HG03571 (cell line): ENCODE measurements around the gene RPA1.
"Not testable (repeated sequence)": the region's sequence is repeated elsewhere in the genome, so short reads cannot be mapped to it uniquely, and the experiment has no call there.

ENCODE experiments used
- ATAC-seq: cut with Tn5 transposase; IDR thresholded peaks from one replicate; pipeline ENCODE4 v1.9.1; 2021; ENCODE audit not compliant: unreplicated experiment

RPA1 gene

DNA sequence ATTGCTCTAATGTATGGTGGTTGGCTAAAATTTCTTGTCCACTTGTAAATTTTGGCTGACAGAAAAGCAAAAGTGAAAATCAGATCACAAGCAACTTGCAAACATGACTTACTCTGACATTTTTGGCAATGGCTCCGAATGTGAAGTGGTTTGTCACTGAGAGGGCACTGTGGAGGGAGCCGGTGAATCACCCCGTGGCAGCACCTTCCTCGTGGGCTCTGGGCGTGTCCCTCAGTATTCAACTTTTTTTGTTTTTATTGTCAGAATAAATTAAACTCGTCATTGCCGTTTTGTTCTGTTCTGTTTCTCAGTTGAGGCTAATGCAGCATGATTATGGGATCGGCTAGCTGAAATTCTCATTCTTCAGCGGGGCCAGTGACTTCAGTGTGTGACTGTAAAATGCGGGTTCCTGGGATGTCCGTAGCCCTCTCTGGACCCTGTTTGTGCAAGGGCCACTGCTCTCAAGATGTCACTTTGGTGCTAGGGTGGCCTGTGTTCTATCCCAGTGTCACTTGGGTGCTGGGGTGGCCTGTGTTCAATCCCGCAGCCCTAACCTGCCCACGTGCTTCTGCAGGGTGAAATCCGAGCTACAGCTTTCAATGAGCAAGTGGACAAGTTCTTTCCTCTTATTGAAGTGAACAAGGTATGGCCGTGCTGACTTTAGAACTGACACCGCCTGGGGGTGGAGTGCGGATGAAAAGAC, 48.8 kb downstream of the RPA1 start:
- no peak for ATAC-seq

DNA sequence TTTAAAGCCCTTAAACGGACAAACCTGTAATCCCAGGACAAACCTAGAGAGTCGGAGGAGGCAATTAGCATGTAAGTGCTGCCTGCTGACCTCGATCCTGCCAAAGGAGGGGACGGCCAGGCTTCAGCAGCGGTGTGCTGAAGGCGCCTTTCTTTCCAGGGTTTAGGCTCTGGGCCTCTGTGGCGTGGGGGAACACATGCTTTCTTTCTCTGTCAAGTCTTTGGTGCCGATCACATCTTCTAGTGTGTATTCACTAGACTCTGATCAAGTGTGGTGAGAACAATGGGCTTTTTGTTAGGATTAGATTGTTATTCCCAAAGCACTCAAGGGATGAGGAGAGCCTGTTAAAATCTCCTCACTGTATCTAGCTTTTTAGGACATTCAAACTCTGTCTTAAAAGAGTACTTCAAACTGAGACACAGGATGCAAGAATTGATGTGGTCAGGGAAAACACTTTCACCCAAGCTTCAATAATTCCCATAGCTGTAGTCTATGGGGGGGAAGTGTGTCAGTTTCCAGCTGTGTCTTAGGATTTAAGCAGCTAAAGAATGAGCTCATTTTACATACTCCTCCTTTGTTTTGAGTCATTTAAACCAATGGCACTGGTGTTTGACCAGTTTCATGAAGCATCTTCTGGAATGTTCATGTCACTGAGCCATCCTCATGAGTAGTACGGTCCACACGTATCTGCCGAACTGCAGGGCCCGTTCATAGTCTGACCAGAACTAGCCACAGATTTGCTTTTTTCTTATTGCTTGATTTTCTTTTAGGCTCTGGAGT, 51.2 kb downstream of the RPA1 start:
- ATAC-seq, result no peak

DNA sequence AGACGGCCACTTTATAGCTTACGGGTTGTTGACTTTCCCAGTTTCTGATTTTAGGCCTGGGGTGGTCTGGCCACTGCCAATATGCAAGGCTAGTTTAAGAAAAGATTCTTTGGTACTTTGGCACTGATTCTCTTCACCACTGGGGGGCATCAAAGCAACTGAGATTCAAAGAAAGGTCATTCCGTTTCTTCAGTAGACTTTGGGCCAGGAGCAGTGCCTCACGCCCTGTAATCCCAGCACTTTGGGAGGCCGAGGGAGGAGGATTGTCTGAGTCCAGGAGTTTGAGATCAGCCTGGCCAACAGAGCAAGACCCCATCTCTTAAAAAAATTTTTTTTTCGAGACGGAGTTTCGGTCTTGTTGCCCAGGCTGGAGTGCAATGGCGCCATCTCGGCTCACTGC, 53.0 kb downstream of the RPA1 start:
- no peak for ATAC-seq

DNA sequence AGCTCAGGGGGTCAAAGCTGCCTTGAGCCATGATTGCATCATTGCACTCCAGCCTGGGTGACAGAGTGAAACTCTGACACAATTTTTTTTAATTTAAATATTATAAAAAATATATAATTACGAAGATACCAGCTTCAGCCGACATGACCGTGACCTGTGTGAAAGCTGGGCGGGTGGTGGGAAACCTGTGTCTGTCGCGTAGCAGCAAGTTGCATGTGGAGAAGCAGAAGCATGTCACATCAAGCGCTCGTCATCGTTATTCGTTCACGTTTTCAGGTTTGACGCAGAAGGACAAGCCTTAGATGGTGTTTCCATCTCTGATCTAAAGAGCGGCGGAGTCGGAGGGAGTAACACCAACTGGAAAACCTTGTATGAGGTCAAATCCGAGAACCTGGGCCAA, 53.7 kb downstream of the RPA1 start:
- ATAC-seq, result no peak

DNA sequence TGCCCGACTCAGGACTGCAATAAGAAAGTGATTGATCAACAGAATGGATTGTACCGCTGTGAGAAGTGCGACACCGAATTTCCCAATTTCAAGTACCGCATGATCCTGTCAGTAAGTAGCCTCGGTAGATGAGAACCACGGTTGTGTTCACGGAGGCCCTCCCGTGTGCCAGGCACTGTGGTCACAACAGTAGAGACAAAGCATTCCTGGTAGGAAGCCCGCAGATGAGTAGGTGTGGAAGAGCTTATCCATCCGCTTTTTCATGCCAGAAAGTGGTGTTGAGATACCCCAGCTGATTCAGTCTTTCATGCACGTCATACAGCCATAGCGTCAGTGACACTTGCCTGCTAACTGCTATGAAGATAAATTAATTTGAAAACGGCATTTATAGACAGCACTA, 58.9 kb downstream of the RPA1 start:
- no peak for ATAC-seq

DNA sequence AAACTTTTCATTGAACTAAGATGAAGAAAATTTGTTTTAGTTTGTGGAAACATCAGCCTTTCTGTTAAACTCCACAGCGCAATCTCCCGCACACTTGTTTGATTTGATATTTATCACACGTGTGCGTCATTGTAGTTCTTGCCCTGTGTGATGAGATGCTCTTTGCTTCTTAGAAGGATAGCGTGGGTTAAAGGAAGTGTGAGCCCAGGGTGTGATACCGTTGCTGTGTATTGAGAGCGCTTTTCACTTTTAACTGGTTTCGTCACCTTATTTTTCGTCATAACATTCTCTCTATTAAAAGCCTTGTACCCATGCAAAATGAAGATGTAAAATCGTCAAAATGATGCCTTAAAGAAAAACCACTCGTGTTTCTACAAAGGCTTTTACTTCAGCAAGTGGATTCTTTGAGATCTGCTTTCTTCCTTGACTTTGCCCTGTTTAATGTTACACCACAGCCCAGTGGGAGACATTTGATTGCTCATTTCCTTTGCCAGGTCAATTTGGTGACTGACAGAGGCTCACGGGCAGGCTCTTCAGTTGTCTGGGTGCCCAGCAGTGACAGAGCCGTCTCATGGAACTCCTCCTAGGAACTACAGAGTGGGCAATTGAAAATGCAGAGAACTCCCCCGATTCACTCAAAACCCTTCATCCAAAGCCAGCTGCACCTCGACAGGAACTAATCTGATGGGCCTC, 61.1 kb downstream of the RPA1 start:
- ATAC-seq, result no peak

DNA sequence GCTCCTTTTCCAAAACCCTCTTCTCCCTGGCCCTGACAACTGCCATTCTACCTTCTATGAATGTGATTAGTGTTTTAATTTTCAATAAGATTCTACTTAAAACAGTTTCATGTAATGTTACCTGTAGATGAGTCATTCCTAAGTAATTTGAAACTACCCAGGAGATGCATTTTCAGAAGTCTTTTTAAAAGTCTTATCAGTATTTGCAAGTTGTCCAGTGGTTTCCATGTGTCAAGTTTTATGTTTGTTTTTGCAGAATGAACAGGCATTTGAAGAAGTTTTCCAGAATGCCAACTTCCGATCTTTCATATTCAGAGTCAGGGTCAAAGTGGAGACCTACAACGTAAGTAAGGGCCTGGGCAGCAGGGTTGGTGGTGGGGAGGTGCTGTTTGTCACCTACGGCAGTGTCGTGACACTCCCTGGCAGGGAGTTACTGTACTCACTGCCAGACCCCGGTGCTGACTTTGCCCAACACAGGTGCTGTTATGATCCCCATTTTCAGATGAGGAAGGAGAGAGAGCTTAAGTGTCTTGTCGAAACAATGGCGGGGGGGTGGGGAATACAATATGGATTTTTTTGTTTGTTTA, 65.0 kb downstream of the RPA1 start:
- no peak for ATAC-seq

DNA sequence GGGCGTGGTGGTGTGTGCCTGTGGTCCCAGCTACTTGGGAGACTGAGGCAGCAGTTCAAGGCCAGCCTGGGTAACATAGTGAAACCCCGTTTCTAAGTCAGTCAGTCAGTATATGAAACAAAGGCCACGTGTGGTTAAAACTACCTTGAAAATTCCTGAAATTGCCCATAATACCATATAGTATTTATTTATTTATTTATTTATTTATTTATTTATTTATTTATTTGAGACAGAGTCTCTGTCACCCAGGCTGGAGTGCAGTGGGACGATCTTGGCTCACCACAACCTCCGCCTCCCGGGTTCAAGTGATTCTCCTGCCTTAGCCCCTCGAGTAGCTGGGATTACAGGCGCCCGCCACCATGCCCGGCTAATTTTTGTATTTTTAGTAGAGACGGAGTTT, 65.7 kb downstream of the RPA1 start:
- not testable (repeated sequence) for ATAC-seq

DNA sequence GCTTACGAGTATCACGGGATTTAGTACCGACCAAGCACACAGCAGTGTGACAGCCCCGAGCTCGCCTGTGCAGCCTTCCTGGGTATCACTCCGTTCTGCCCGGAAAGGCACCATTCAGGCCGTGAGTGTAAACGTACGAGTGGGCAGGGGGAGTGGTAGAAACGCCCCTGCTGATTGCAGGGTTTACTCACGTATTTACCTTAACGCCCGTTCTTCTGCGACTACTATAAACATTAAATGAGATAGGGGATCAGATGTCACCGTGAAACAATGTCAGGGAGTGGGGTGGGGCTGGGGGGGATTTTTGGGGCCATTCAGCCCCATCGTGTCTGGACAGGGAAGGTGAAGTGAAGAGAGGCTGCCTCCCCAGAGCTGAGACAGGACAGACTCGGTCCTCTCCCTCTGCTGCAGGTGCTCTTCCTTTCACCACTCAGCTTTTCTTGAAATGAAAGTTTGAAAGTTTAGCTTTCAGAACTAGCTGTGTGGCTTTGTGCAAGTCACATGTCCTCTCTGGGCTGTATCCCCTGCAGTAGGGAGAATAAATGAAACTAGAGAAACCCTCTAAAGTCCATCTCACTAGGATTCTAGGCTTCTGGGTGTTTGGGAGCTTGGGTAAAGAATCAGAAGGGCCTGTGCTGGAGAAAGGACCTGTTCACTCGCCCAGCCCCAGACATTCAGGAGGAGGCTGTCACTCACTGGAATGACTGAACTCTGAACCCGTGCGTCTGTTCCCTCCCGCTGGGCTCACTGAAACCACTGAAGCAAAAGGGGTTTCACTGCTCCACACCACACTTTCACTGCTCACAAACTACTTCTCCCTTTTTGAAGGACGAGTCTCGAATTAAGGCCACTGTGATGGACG, 66.7 kb downstream of the RPA1 start:
- no peak for ATAC-seq

DNA sequence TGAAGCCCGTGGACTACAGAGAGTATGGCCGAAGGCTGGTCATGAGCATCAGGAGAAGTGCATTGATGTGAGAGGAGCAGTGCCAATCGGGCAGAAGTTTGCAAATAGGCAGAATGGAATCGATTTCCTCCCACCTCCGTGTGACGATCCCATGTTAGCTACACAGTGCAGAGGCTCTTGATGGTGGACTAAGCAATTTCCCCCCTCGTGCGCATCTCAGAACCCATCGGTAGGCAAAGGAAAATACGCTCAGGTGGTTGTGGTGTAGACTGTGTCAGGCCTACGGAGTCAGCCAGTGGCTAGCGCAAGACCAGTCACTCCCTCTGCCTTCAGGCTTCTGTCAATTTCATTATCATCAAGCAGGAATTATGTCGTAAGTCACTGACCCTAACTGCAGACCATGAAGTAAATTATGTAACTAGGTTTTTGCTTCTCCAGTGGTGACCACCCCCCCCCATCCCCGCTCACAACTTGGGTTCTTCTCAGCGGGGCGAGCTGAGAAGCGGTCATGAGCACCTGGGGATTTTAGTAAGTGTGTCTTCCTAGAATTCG, 67.4 kb downstream of the RPA1 start:
- ATAC-seq, result no peak

DNA sequence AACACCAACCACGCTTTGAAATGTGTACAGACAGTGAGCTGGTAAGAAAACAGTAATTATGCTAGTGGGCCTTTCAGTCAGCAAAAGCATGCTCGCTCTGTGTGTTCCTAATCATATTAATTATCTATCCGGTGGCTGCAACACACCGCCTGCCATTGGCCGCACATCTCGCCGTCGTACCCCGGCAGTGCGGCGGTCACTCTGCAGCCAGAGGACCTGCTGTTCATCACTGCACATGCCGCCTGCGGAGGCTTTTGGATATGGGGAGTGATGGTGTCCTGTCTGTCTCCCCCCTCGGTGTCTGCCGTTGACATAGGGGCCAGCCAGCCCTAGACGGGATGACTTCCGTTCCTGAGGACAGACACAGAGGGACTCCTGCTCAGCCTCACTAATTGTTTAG, 68.5 kb downstream of the RPA1 start:
- ATAC-seq, result no peak

DNA sequence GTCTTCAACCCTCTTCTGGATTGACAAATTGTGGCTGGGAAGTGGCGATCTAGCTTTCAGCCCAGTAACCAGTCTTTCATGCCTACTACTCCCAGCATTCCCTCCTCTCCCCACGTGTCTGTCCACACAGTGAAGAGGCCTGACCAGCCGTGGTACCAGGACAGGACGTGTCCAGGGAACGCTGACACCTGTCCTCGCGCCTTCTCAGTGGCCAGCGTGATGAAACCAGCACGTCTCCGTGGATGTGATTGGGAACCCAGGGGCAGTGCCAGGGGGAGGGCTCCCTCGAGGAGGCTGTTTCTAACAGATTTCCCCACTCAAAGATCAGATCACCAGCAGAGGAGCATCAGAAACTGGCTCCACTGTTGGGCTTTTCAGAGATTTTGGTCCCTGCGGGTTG, 69.1 kb downstream of the RPA1 start:
- no peak for ATAC-seq

DNA sequence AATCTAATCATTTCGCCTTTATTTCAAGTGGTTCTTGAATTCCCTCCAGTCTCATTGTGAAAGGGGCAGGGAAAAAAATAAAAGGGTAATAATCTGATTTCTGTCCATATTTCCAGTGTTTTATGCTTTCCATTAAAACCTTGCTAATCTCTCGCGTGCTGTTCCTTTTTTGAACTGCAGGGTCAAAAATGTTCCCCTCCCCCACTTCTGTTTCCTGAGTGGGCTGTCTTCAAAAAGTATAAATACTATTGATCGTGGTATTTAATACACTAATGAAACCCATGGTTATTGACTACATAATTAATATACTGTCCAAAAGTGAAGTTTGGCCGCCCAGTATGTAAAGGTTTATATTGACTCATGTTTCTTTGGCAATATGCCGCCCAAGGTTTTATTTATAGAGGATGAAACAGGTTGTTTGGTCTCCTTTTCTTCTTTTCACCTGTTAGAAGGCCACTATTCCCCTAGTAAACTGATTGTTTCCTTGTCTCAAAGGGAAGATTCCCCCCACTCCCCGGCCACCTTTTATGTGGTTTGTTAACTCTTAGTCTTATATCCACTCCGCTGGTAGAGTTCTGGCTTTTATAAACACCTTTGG, 69.7 kb downstream of the RPA1 start:
- ATAC-seq, result no peak

DNA sequence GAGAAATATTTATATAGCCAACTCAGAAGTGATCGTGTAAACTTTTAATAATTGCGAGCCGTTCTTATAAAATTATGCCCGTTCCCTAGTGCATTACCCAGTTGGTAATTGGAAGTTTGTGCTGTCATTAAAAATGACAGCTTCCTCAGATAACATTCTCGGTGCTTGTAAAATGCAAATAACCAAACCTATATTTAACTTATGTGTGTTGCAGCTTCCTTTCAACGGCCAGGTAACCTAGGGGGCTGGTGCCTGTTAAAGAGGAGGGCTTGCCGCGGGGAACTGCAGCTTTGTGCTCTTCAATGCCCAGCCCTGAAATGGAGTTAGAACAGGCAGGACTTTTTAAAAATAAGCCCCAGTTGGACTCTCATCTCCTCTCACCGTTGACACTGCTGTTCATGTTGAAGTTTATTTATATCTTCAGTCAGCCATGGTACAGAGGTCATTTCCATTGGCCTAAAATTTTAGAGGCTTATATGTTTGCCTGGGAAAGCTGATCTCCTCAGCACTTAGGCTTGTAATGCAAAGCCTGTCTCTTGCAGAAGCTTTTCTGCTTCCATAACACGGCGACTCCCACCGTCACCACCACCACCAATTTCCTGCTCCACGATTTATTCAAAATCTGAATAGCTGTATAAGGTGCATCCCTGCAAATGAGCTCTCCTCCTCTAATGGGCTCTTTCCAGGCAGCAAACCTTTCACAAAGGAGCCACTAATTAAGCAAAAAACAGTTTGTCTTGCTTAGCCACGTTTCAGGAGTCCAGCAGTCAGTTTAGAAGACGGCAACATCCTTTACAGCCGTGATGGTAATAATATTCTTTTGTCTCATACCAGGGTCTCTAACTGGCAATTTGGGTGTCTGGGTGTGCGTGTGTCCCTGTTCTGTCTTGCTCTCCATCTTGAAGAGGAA, 74.7 kb downstream of the RPA1 start:
- ATAC-seq, result no peak

DNA sequence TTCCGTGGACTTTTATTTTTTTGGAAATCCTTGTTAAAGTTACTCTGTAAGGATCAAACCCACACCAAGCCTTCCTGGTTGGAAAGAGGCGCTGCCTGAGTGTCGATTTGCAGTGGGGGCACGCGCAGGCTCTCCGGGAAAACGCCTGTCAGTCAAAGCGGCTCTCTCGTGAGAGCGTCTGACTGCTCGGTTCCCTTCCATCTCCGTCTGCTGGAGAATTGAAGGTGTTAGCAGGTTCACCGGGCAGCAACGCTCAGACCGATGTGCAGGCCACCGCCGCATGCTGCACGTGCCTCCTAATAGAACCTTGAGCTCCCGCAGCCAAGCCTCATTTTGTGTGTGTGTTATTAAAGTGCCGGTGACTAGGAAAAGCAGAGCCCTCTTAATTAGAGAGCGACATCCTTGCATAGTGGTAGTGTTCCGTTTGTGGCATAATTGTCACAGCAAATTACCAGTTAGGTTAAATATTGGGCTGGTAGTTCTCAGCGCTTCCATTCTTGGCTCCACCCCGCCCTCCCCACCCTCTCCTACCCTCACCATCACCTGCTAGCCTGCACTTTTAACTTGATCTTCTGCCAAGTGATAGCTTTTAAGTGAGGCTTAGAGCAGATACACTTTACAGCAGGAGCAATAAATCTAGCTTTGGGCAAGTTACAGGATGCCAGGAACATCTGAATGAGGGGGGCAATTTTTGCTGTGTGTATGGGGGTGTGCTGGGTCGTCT, 75.5 kb downstream of the RPA1 start:
- ATAC-seq, result no peak

DNA sequence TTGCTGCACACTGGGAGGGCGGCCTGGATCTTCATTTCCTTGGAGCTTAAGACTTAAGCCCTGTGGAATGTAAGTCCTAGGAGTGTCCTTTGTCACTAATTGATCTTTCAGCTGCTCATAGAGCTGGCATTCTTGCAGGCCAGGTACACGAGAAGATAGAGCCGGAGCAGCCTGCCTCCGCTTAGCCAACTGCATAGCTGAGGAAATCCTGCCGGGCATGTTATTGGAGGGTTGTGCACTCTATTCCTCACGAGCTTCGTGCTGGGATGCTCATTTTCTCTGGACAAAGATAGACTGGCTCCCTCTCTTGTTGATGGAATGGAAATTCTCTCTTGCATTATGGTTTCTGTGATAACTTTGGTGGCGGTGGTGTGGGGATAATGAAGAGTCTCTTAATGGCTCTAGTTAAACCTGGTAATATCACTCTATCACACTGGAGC, 76.9 kb downstream of the RPA1 start:
- ATAC-seq, result no peak

DNA sequence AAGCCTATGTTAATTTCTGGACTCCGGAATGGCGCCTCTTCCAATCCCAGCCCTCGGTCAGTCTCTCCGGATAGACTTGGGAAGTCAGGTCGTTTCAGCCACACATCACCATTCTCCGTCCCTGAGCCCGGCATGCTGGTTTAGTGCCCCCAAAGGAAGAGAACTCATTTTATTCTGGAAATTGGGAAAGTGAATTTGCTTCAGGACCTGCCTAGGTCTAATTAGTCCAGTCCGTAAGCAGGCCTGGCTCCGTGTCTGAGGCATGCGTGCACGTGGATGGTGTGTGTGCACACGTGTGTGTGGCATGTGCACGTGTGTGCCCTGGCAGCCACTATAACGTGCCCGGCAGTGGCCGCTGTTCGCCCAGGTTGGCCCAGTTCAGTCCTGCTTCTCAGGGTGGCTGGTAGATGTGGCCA, 77.4 kb downstream of the RPA1 start:
- ATAC-seq, result no peak
